Measurements from ENCODE around the gene RNF114. TPM values are rescaled to one million over a fixed set of nuclear protein-coding genes. Genes with fewer than 3 reads are reported as not detected.

RNF114 gene
- total and polyA plus RNA-seq, 10 of the 15 experiments (the other 5 are each of a cell fraction or from before 2014, with no cell fraction given), result 28.0 to 82.3 (median 47.2) TPM

- TF ChIP-seq ZNF687 (IDR thresholded peaks at IDR 0.05), result no peak
- TF ChIP-seq KDM1A (IDR thresholded peaks at IDR 0.05; ENCODE audit: borderline replicate concordance), result no peak
- TF ChIP-seq MTA3 (IDR thresholded peaks at IDR 0.05; ENCODE audit: borderline replicate concordance, low read length), result no peak
- TF ChIP-seq ZBTB33 (IDR thresholded peaks at IDR 0.05), result no peak
- TF ChIP-seq ZZZ3 (IDR thresholded peaks at IDR 0.05; ENCODE audit: control insufficient read depth, insufficient read length, low read depth), result no peak
- TF ChIP-seq USF1 (IDR thresholded peaks at IDR 0.05; ENCODE audit: borderline replicate concordance, extremely low read length, insufficient read depth, low read depth, low read length), result no peak
- TF ChIP-seq ZBTB11 (CRISPR knock-in tag; IDR thresholded peaks at IDR 0.05), result no peak
- TF ChIP-seq CREB1 (IDR thresholded peaks at IDR 0.05; ENCODE audit: low read depth), result 0 out of 2 replicates have a peak, but pooled peaks have one; percentile 21
- no peak for TF ChIP-seq USF2 (IDR thresholded peaks at IDR 0.05; ENCODE audit: borderline replicate concordance, low read depth, low read length)
- no peak for TF ChIP-seq FOXK2 (IDR thresholded peaks at IDR 0.05)
- no peak for TF ChIP-seq KLF5 (IDR thresholded peaks at IDR 0.05; ENCODE audit: partially characterized antibody)
- TF ChIP-seq CBX5 (IDR thresholded peaks at IDR 0.05; ENCODE audit: low read depth), result no peak
- TF ChIP-seq MTA2 (IDR thresholded peaks at IDR 0.05; ENCODE audit: low read depth), result peak; percentile 39
- no peak for TF ChIP-seq HSF1 (IDR thresholded peaks at IDR 0.05; ENCODE audit: low read depth, low read length)
- TF ChIP-seq RELA (IDR thresholded peaks at IDR 0.05; ENCODE audit: borderline replicate concordance, partially characterized antibody), result peak; percentile 97
- TF ChIP-seq BMI1 (IDR thresholded peaks at IDR 0.05; ENCODE audit: borderline replicate concordance), result no peak
- peak; percentile 57; the same call in 1 of the 2 replicates for TF ChIP-seq ATF7 (IDR thresholded peaks at IDR 0.05; ENCODE audit: low read depth)
- TF ChIP-seq RBBP5 (conservative IDR thresholded peaks at IDR 0.05), result no peak
Measured at GRCh38 chr20:49999329-49999728, 63.1 kb downstream of the RNF114 start (continued).

Data from GM12878 (cell line).